ENCODE results near the gene FZD4. TPM values are rescaled to one million over a fixed set of nuclear protein-coding genes. Genes with fewer than 3 reads are reported as not detected.
"Not testable (repeated sequence)": the region's sequence is repeated elsewhere in the genome, so short reads cannot be mapped to it uniquely, and the experiment has no call there.

Gene FZD4
- total RNA-seq, 2 experiments from 2014 or later = 0.38 to 0.42 TPM

GRCh38 chr11:86967601-86968000 is 12.4 kb upstream of the FZD4 start:
- H3K27ac Mint-ChIP-seq; H3K4me3 Mint-ChIP-seq; intact Hi-C loops (cut with micrococcal nuclease); H3K4me1 Mint-ChIP-seq (ENCODE audit: low read depth); H3K36me3 Mint-ChIP-seq (ENCODE audit: low read depth); H3K9me3 Mint-ChIP-seq; DNase-seq: not testable (repeated sequence)
- CTCF ChIA-PET = interaction anchor here (1.6 kb wide), 1 partner anchor 28 kb away, joined by 5 read pairs; no protein-coding TSS in a partner anchor
- H3K27me3 Mint-ChIP-seq (ENCODE audit: low read depth) = peaks cover 20% of the 10 kb centered on the region

GRCh38 chr11:86957976-86958646 is 2.9 kb upstream of the FZD4 start:
- Mint-ChIP-seq H3K9me3 (no peaks in the 10 kb centered on the region), H3K27ac (no peak overlapping the region), H3K4me1 (ENCODE audit: low read depth) (peaks cover 10% of the 10 kb centered on the region), H3K27me3 (ENCODE audit: low read depth) (peaks cover 51% of the 10 kb centered on the region), H3K36me3 (ENCODE audit: low read depth) (no peaks in the 10 kb centered on the region), H3K4me3 (no peak overlapping the region)
- intact Hi-C loops (cut with micrococcal nuclease) = no loop called here
- CTCF ChIA-PET = interaction anchor here (0.6 to 0.8 kb wide), 2 partner anchors 37 to 360 kb away, joined by 3 to 7 read pairs; no protein-coding TSS in a partner anchor
- no peak for DNase-seq

- no peak overlapping the region for H3K27ac Mint-ChIP-seq
- no peaks in the 10 kb centered on the region for H3K9me3 Mint-ChIP-seq
- no peak overlapping the region for H3K4me3 Mint-ChIP-seq
- peaks cover 10% of the 10 kb centered on the region for H3K4me1 Mint-ChIP-seq (ENCODE audit: low read depth)
- intact Hi-C loops (cut with micrococcal nuclease) = no loop called here
- no peak for DNase-seq
- CTCF ChIA-PET = no interaction called here
- no peaks in the 10 kb centered on the region for H3K36me3 Mint-ChIP-seq (ENCODE audit: low read depth)
- H3K27me3 Mint-ChIP-seq (ENCODE audit: low read depth) = peaks cover 51% of the 10 kb centered on the region
Observed at GRCh38 chr11:86956905-86957195, 1.7 kb upstream of the FZD4 start.

GRCh38 chr11:86955111-86955360 is 159 bp downstream of the FZD4 start:
- no peak overlapping the region for H3K4me3 Mint-ChIP-seq
- no peaks in the 10 kb centered on the region for H3K9me3 Mint-ChIP-seq
- DNase-seq = no peak
- no peak overlapping the region for H3K27ac Mint-ChIP-seq
- peaks cover 50% of the 10 kb centered on the region for H3K27me3 Mint-ChIP-seq (ENCODE audit: low read depth)
- H3K4me1 Mint-ChIP-seq (ENCODE audit: low read depth) = peaks cover 10% of the 10 kb centered on the region
- H3K36me3 Mint-ChIP-seq (ENCODE audit: low read depth) = no peaks in the 10 kb centered on the region
- intact Hi-C loops (cut with micrococcal nuclease) = loop anchor here (2.0 kb wide), 1 partner anchor 82 kb away; the partner anchor contains the start of gene TMEM135
- CTCF ChIA-PET = interaction anchor here (1.5 kb wide), 1 partner anchor 20 kb away, joined by 4 read pairs; no protein-coding TSS in a partner anchor

GRCh38 chr11:86954269-86955110 is 705 bp downstream of the FZD4 start:
- peaks cover 49% of the 10 kb centered on the region for H3K27me3 Mint-ChIP-seq (ENCODE audit: low read depth)
- peaks cover 10% of the 10 kb centered on the region for H3K4me1 Mint-ChIP-seq (ENCODE audit: low read depth)
- H3K9me3 Mint-ChIP-seq = no peaks in the 10 kb centered on the region
- no peak for DNase-seq
- peak overlapping the region; percentile 56 for H3K4me3 Mint-ChIP-seq
- intact Hi-C loops (cut with micrococcal nuclease) = loop anchor here (2.0 kb wide), 1 partner anchor 82 kb away; the partner anchor contains the start of gene TMEM135
- H3K27ac Mint-ChIP-seq = no peak overlapping the region
- CTCF ChIA-PET = interaction anchor here (1.5 kb wide), 1 partner anchor 19 kb away, joined by 4 read pairs; no protein-coding TSS in a partner anchor
- H3K36me3 Mint-ChIP-seq (ENCODE audit: low read depth) = no peaks in the 10 kb centered on the region

GRCh38 chr11:86952221-86952875 is 2.8 kb downstream of the FZD4 start:
- Mint-ChIP-seq H3K9me3 (no peaks in the 10 kb centered on the region), H3K27me3 (ENCODE audit: low read depth) (peaks cover 41% of the 10 kb centered on the region), H3K27ac (no peak overlapping the region), H3K4me3 (no peak overlapping the region), H3K4me1 (ENCODE audit: low read depth) (peaks cover 10% of the 10 kb centered on the region), H3K36me3 (ENCODE audit: low read depth) (no peaks in the 10 kb centered on the region)
- CTCF ChIA-PET = interaction anchor here (1.6 kb wide), 1 partner anchor 14 kb away, joined by 6 read pairs; no protein-coding TSS in a partner anchor
- DNase-seq = no peak
- intact Hi-C loops (cut with micrococcal nuclease) = no loop called here

GRCh38 chr11:86951706-86952105 is 3.5 kb downstream of the FZD4 start:
- H3K36me3 Mint-ChIP-seq (ENCODE audit: low read depth) = no peaks in the 10 kb centered on the region
- H3K27me3 Mint-ChIP-seq (ENCODE audit: low read depth) = peaks cover 38% of the 10 kb centered on the region
- H3K27ac Mint-ChIP-seq = no peak overlapping the region
- intact Hi-C loops (cut with micrococcal nuclease) = no loop called here
- CTCF ChIA-PET = no interaction called here
- DNase-seq = no peak
- peaks cover 10% of the 10 kb centered on the region for H3K4me1 Mint-ChIP-seq (ENCODE audit: low read depth)
- no peak overlapping the region for H3K4me3 Mint-ChIP-seq
- no peaks in the 10 kb centered on the region for H3K9me3 Mint-ChIP-seq

GRCh38 chr11:86950661-86950995 is 4.6 kb downstream of the FZD4 start:
- CTCF ChIA-PET = interaction anchor here (1.6 kb wide), 1 partner anchor 11 kb away, joined by 7 read pairs; no protein-coding TSS in a partner anchor
- H3K36me3 Mint-ChIP-seq (ENCODE audit: low read depth) = no peaks in the 10 kb centered on the region
- H3K4me1 Mint-ChIP-seq (ENCODE audit: low read depth) = peaks cover 6% of the 10 kb centered on the region
- H3K27me3 Mint-ChIP-seq (ENCODE audit: low read depth) = peaks cover 28% of the 10 kb centered on the region
- DNase-seq = no peak
- intact Hi-C loops (cut with micrococcal nuclease) = no loop called here
- H3K4me3 Mint-ChIP-seq = no peak overlapping the region
- H3K27ac Mint-ChIP-seq = no peak overlapping the region
- H3K9me3 Mint-ChIP-seq = no peaks in the 10 kb centered on the region

GRCh38 chr11:86949995-86950660 is 5.1 kb downstream of the FZD4 start:
- Mint-ChIP-seq H3K4me3 (no peak overlapping the region), H3K27ac (no peak overlapping the region), H3K9me3 (no peaks in the 10 kb centered on the region), H3K27me3 (ENCODE audit: low read depth) (peaks cover 26% of the 10 kb centered on the region), H3K36me3 (ENCODE audit: low read depth) (no peaks in the 10 kb centered on the region), H3K4me1 (ENCODE audit: low read depth) (peaks cover 4% of the 10 kb centered on the region)
- no peak for DNase-seq
- CTCF ChIA-PET = interaction anchor here (1.6 kb wide), 1 partner anchor 11 kb away, joined by 7 read pairs; no protein-coding TSS in a partner anchor
- intact Hi-C loops (cut with micrococcal nuclease) = no loop called here

- H3K36me3 Mint-ChIP-seq (ENCODE audit: low read depth) = no peaks in the 10 kb centered on the region
- intact Hi-C loops (cut with micrococcal nuclease) = no loop called here
- CTCF ChIA-PET = interaction anchor here (1.6 to 2.0 kb wide), 2 partner anchors 10 kb away, joined by 7 read pairs; no protein-coding TSS in a partner anchor
- no peak for DNase-seq
- peaks cover 15% of the 10 kb centered on the region for H3K27me3 Mint-ChIP-seq (ENCODE audit: low read depth)
- H3K4me3 Mint-ChIP-seq = no peak overlapping the region
- no peaks in the 10 kb centered on the region for H3K9me3 Mint-ChIP-seq
- no peak overlapping the region for H3K27ac Mint-ChIP-seq
- no peaks in the 10 kb centered on the region for H3K4me1 Mint-ChIP-seq (ENCODE audit: low read depth)
Observed at GRCh38 chr11:86948733-86949132, 6.5 kb downstream of the FZD4 start.

GRCh38 chr11:86947541-86947940 is 7.7 kb downstream of the FZD4 start:
- H3K27me3 Mint-ChIP-seq (ENCODE audit: low read depth) = peaks cover 12% of the 10 kb centered on the region
- DNase-seq = no peak
- no peaks in the 10 kb centered on the region for H3K9me3 Mint-ChIP-seq
- H3K27ac Mint-ChIP-seq = no peak overlapping the region
- H3K36me3 Mint-ChIP-seq (ENCODE audit: low read depth) = no peaks in the 10 kb centered on the region
- CTCF ChIA-PET = interaction anchor here (0.6 to 2.0 kb wide), 3 partner anchors 9 to 556 kb away, joined by 3 to 7 read pairs (median 5); no protein-coding TSS in a partner anchor
- intact Hi-C loops (cut with micrococcal nuclease) = no loop called here
- H3K4me3 Mint-ChIP-seq = no peak overlapping the region
- no peaks in the 10 kb centered on the region for H3K4me1 Mint-ChIP-seq (ENCODE audit: low read depth)

GRCh38 chr11:86943505-86943904 is 11.7 kb downstream of the FZD4 start:
- DNase-seq; H3K27me3 Mint-ChIP-seq (ENCODE audit: low read depth); H3K4me3 Mint-ChIP-seq; CTCF ChIA-PET; H3K9me3 Mint-ChIP-seq; H3K4me1 Mint-ChIP-seq (ENCODE audit: low read depth); H3K36me3 Mint-ChIP-seq (ENCODE audit: low read depth); H3K27ac Mint-ChIP-seq: not testable (repeated sequence)
- intact Hi-C loops (cut with micrococcal nuclease) = loop anchor here (5.0 kb wide), 1 partner anchor 154 kb away; no protein-coding TSS in a partner anchor
